HepG2 (cell line): ENCODE results near the gene NDE1. TPM values are rescaled to one million over a fixed set of nuclear protein-coding genes. Genes with fewer than 3 reads are reported as not detected.

ENCODE experiments used
- AHDC1 ChIP-seq: sonication (generic); formaldehyde crosslinking; IDR thresholded peaks from 2 replicates; pipeline ENCODE4 v1.5.1; 2020; ENCODE audit warnings: mild to moderate bottlenecking, missing genetic modification reagents, borderline replicate concordance
- CTCF ChIP-seq: sonication (generic); formaldehyde crosslinking; IDR thresholded peaks from 2 replicates; pipeline ENCODE4 v1.5.0; 2020; ENCODE audit warnings: mild to moderate bottlenecking, missing genetic modification reagents, moderate library complexity
- ELF1 ChIP-seq: sonication (generic); formaldehyde crosslinking; IDR thresholded peaks from 2 replicates; pipeline ENCODE4 v1.4.0; 2020; ENCODE audit warnings: missing genetic modification reagents
- EP300 ChIP-seq, 3 experiments: sonication (generic) in 1 of 3; formaldehyde crosslinking in 1 of 3; IDR thresholded peaks; 2 replicates each; pipeline versions ENCODE4 v1.5.1 to v1.6.1; 2011 to 2020; ENCODE audit warnings: low read depth in 2 of 3, low read length in 2 of 3, borderline replicate concordance in 1 of 3, improper control_type of control experiment in 1 of 3, mild to moderate bottlenecking in 1 of 3, missing genetic modification reagents in 1 of 3, moderate library complexity in 1 of 3
- FOSL2 ChIP-seq: sonication (generic); formaldehyde crosslinking; IDR thresholded peaks from 2 replicates; pipeline ENCODE4 v1.4.0; 2020; ENCODE audit warnings: missing genetic modification reagents
- GATA4 ChIP-seq: sonication (generic); IDR thresholded peaks from 2 replicates; pipeline ENCODE4 v1.6.1; 2016; ENCODE audit warnings: antibody characterized with exemption, low read depth, borderline replicate concordance
- NFRKB ChIP-seq: fragments of 450-650 bp; IDR thresholded peaks from 2 replicates; pipeline ENCODE4 v1.6.1; 2017
- ONECUT2 ChIP-seq: sonication (generic); formaldehyde crosslinking; IDR thresholded peaks from 2 replicates; pipeline ENCODE4 v1.4.0; 2020; ENCODE audit warnings: missing genetic modification reagents
- PAXIP1 ChIP-seq: sonication (generic); formaldehyde crosslinking; conservative IDR thresholded peaks from 2 replicates; pipeline ENCODE4 v1.4.0; 2020; ENCODE audit warnings: mild to moderate bottlenecking, missing genetic modification reagents, moderate library complexity
- POLR2A ChIP-seq, 2 experiments: IDR thresholded peaks; 2 replicates each; pipeline ENCODE4 v1.6.1; 2011; ENCODE audit warnings: low read depth in 2 of 2, low read length in 2 of 2, mild to moderate bottlenecking in 1 of 2, moderate library complexity in 1 of 2; ENCODE audit not compliant: insufficient read depth in 1 of 2
- WIZ ChIP-seq: sonication (generic); formaldehyde crosslinking; IDR thresholded peaks from 2 replicates; pipeline ENCODE4 v1.5.1; 2020; ENCODE audit warnings: mild to moderate bottlenecking, missing genetic modification reagents
- ZNF292 ChIP-seq: sonication (generic); formaldehyde crosslinking; IDR thresholded peaks from 2 replicates; pipeline ENCODE4 v1.8.1; 2022; ENCODE audit warnings: mild to moderate bottlenecking, low read depth, missing genetic modification reagents, borderline replicate concordance
- ZNF747 ChIP-seq: sonication (generic); formaldehyde crosslinking; IDR thresholded peaks from 2 replicates; pipeline ENCODE4 v1.8.1; 2023; ENCODE audit warnings: missing genetic modification reagents, mild to moderate bottlenecking, borderline replicate concordance
- ZNF790 ChIP-seq: sonication (generic); formaldehyde crosslinking; IDR thresholded peaks from 2 replicates; pipeline ENCODE4 v1.8.0; 2022; ENCODE audit warnings: missing genetic modification reagents, mild to moderate bottlenecking, borderline replicate concordance
- polyA plus RNA-seq, 8 experiments: library from polyadenylated mRNA; depleted of rRNA in 3 of 8; stranded (reverse) in 7 of 8; unstranded in 1 of 8; fragments of >200 nt; fragmentation: Illumina TruSeq in 4 of 8; extraction: Trizol in 4 of 8; gene quantifications; 2 replicates each; pipeline versions ENCODE4 v1.2.1 to v1.2.3, GENCODE V29; 2011 to 2016; ENCODE audit warnings: low read depth in 4 of 8, missing spikeins in 1 of 8, mixed read lengths in 1 of 8; ENCODE audit not compliant: insufficient read depth in 1 of 8
- total RNA-seq, 5 experiments: library from RNA; depleted of rRNA; stranded (reverse); fragments of >200 nt; fragmentation: Illumina TruSeq; extraction: Trizol; gene quantifications; 2 replicates each; pipeline ENCODE4 v1.2.3, GENCODE V29; 2016; ENCODE audit warnings: low read depth in 1 of 5

The NDE1 gene
- total and polyA plus RNA-seq, 2 of the 13 experiments (the other 11 are each of a cell fraction or from before 2014, with no cell fraction given): 40.9 to 72.5 TPM

- TF ChIP-seq AHDC1 (CRISPR knock-in tag) (0 out of 2 replicates have a peak, but pooled peaks have one; percentile 10), WIZ (peak; percentile 9; the same call in 1 of the 2 replicates), FOSL2 (CRISPR knock-in tag) (0 out of 2 replicates have a peak, but pooled peaks have one; percentile 12), GATA4 (peak; percentile 88), CTCF (peak; percentile 60), EP300 (IDR thresholded peaks at IDR 0.05; ENCODE audit: low read depth in 2 of 2, low read length in 2 of 2) (peak in 1 of 2 experiments; percentile 12; a peak in 2 of 4 replicates), EP300 (CRISPR knock-in tag; IDR thresholded peaks at IDR 0.05; ENCODE audit: borderline replicate concordance) (peak; percentile 21; the same call in 1 of the 2 replicates), ZNF292 (CRISPR knock-in tag) (peak; percentile 32; the same call in 1 of the 2 replicates), ZNF747 (CRISPR knock-in tag) (no peak; the same call in 1 of the 2 replicates), ELF1 (CRISPR knock-in tag) (peak; percentile 86), ZNF790 (no peak; the same call in 1 of the 2 replicates), POLR2A (IDR thresholded peaks at IDR 0.05; ENCODE audit: insufficient read depth in 1 of 2, low read depth in 2 of 2, low read length in 2 of 2) (peak; percentile 62 to 94), NFRKB (no peak), ONECUT2 (CRISPR knock-in tag) (no peak), PAXIP1 (CRISPR knock-in tag) (no peak)
These were observed 6.7 kb upstream of the NDE1 start, which contains the start of gene MARF1 (continued) for GRCh38 chr16:15643048-15643945.
